ENCODE results near the gene CCNF. TPM values are rescaled to one million over a fixed set of nuclear protein-coding genes. Genes with fewer than 3 reads are reported as not detected.

The CCNF gene
- total RNA-seq (2021; fragmentation: NEBNext Ultra II Directional; extraction: Animal tissue kit (Norgen Biotek cat#: 25700)) (54.3 and 55.9 TPM in 2 replicates), polyA plus RNA-seq (2011; rRNA removed) (15.4 and 25.5 TPM in 2 replicates), polyA minus RNA-seq (2011; rRNA and poly(A)+ RNA removed) (41.3 and 59.4 TPM in 2 replicates)
- polyA plus RNA-seq (2011; cell fraction: cytosol; rRNA removed): 19.4 TPM
- 33.2 TPM for polyA plus RNA-seq (2011; cell fraction: nucleus; rRNA removed)
- polyA plus RNA-seq (2012, experiment 1 of 2): 28.0 to 37.5 TPM (median 33.7 TPM) in 4 replicates
- 38.2 TPM for polyA plus RNA-seq (2012, experiment 2 of 2)
- polyA plus RNA-seq (2013, experiment 1 of 2): 21.7 TPM
- polyA plus RNA-seq (2013, experiment 2 of 2): 21.4 TPM
- polyA minus RNA-seq (2011; cell fraction: cytosol; rRNA and poly(A)+ RNA removed): 33.2 TPM
- 36.2 TPM for polyA minus RNA-seq (2011; cell fraction: nucleus; rRNA and poly(A)+ RNA removed)
- long read RNA-seq, experiment 1, full-length matches to known transcripts: 4 of 21 reads
- long read RNA-seq, experiment 1, partial matches to known transcripts: 2 of 21 reads
- long read RNA-seq, experiment 1, other reads (novel, unspliced or antisense): 15 of 21 reads
- long read RNA-seq, experiment 2, full-length matches to known transcripts: 7 of 11 reads
- long read RNA-seq, experiment 2, partial matches to known transcripts: 2 of 11 reads
- long read RNA-seq, experiment 2, other reads (novel, unspliced or antisense): 2 of 11 reads

- Histone ChIP-seq H3K4me1 (replicated peaks in 1 of 4; ENCODE audit: control insufficient read depth in 3 of 4, insufficient read depth in 4 of 4, low read length in 3 of 4) (peaks cover 0 to 13% (median 6%) of the 10 kb centered on the region in 4 experiments; a peak in 5 of 7 replicates), H3K18ac (ENCODE audit: extremely low read depth, low read length) (peak within 1 kb of the TSS; percentile 96), H4K91ac (replicated peaks; ENCODE audit: insufficient read length, low read length) (peak within 1 kb of the TSS; percentile 95), H2BK12ac (ENCODE audit: low read depth, low read length) (peak within 1 kb of the TSS; percentile 80; the same call in 1 of the 2 replicates), H3K4ac (replicated peaks; ENCODE audit: insufficient read length, low read depth, low read length) (no peak within 1 kb of the TSS), H3K4me3 (ENCODE audit: extremely low read depth in 1 of 4, insufficient read depth in 2 of 4, low read depth in 3 of 4, low read length in 4 of 4) (peak within 1 kb of the TSS; percentile 75 to 99 (median 83)), H4K8ac (ENCODE audit: extremely low read depth, insufficient read depth, low read length) (peak within 1 kb of the TSS; percentile 91), H2BK5ac (ENCODE audit: low read depth, low read length) (peak within 1 kb of the TSS; percentile 78; the same call in 1 of the 2 replicates), H3K79me1 (ENCODE audit: low read depth, low read length) (0 out of 2 replicates have a peak, but pooled peaks cover 6% of the 10 kb centered on the region), H3K36me3 (ENCODE audit: control insufficient read depth in 2 of 4, insufficient read depth in 4 of 4, low read length in 3 of 4) (peaks cover 12 to 23% (median 19%) of the 10 kb centered on the region in 4 experiments), H4K20me1 (replicated peaks in 1 of 2; ENCODE audit: control insufficient read depth in 1 of 2, insufficient read depth in 2 of 2, low read length in 2 of 2) (peaks cover 8 to 11% of the 10 kb centered on the region in 2 experiments), H3K14ac (ENCODE audit: insufficient read length) (no peak within 1 kb of the TSS), H2BK120ac (replicated peaks; ENCODE audit: low read depth, low read length) (peak within 1 kb of the TSS; percentile 69), H3K23ac (ENCODE audit: insufficient read length) (no peak within 1 kb of the TSS), H3K27ac (ENCODE audit: low read depth, low read length) (peak within 1 kb of the TSS; percentile 43; the same call in 1 of the 2 replicates), H4K5ac (ENCODE audit: insufficient read length, low read depth, low read length) (peak within 1 kb of the TSS; percentile 76), H3K56ac (replicated peaks; ENCODE audit: insufficient read length, low read depth, low read length) (peak within 1 kb of the TSS; percentile 87), H3K4me2 (ENCODE audit: insufficient read depth in 1 of 2, low read depth in 2 of 2, low read length in 2 of 2) (peak within 1 kb of the TSS; percentile 51 to 98), H3K23me2 (ENCODE audit: low read depth, low read length) (peaks cover 12% of the 10 kb centered on the region; the same call in 1 of the 2 replicates), H2BK20ac (ENCODE audit: low read length) (no peak within 1 kb of the TSS), H3K27me3 (replicated peaks in 1 of 4; ENCODE audit: control insufficient read depth in 3 of 4, extremely low read depth in 1 of 4, insufficient read depth in 3 of 4, low read length in 3 of 4) (peaks cover 0 to 9% (median 2%) of the 10 kb centered on the region in 4 experiments; a peak in 2 of 7 replicates), H3K79me2 (ENCODE audit: control insufficient read depth in 1 of 2, insufficient read depth in 2 of 2, low read length in 2 of 2) (peaks cover 0 to 15% of the 10 kb centered on the region in 2 experiments; a peak in 2 of 4 replicates), H3K9me3 (ENCODE audit: insufficient read depth in 2 of 2, low read depth in 1 of 2, low read length in 1 of 2) (no peaks in the 10 kb centered on the region), H3K9ac (replicated peaks in 1 of 4; ENCODE audit: extremely low read depth in 1 of 4, low read depth in 3 of 4, low read length in 3 of 4) (peak within 1 kb of the TSS; percentile 59 to 87 (median 74)), H2AFZ (ENCODE audit: low read length) (peak within 1 kb of the TSS; percentile 85; the same call in 1 of the 2 replicates), H2AK5ac (ENCODE audit: low read depth, low read length) (no peak within 1 kb of the TSS), H2BK15ac (ENCODE audit: low read length) (peak within 1 kb of the TSS; percentile 61; the same call in 1 of the 2 replicates)
- CTCF ChIA-PET (ENCODE audit: partially characterized antibody): interaction anchor here (0.6 to 1.5 kb wide), 11 partner anchors 9 to 188 kb away, joined by 3 to 5 read pairs (median 3); partner anchors contain the start of gene ABCA3
- WGBS, 2 experiments (ENCODE audit: extremely low coverage in 1 of 2, insufficient coverage in 1 of 2, insufficient read length in 1 of 2, insufficient replicate concordance in 2 of 2, low coverage in 1 of 2, low lambda C conversion rate in 2 of 2, missing lambda C conversion rate in 1 of 2): 1% methylated on average over 33 of the region's 103 CpGs; no CpG with 5 or more reads in 1 of the 2 experiments
- DNase-seq (ENCODE audit: low read depth in 1 of 2, low spot score in 2 of 2) (peak; percentile 91 to 99), FAIRE-seq (no peak)
- POLR2A ChIA-PET (ENCODE audit: partially characterized antibody): interaction anchor here (0.9 to 2.2 kb wide), 12 partner anchors 9 to 178 kb away, joined by 3 to 9 read pairs (median 4); partner anchors contain the start of gene ECI1
- TF ChIP-seq TAF7 (optimal IDR thresholded peaks at IDR 0.05; ENCODE audit: borderline replicate concordance, low read depth, low read length): peak; percentile 38
- no peak for TF ChIP-seq SIRT6 (IDR thresholded peaks at IDR 0.05; ENCODE audit: low read length)
- 0 out of 4 replicates have a peak, but pooled peaks of 1 of the 3 experiments have one; percentile 2 for TF ChIP-seq CTCF (IDR thresholded peaks at IDR 0.05; ENCODE audit: control extremely low read depth in 1 of 3, insufficient read depth in 1 of 3, low read depth in 1 of 3, low read length in 3 of 3)
- peak; percentile 67 for TF ChIP-seq CHD2 (IDR thresholded peaks at IDR 0.05; ENCODE audit: low read length)
- peak; percentile 35; the same call in 1 of the 2 replicates for TF ChIP-seq SP2 (IDR thresholded peaks at IDR 0.05; ENCODE audit: low read length)
Observed at GRCh38 chr16:2429034-2429770, at the start of gene CCNF. CCNF (plus strand) TSS chr16:2429447; CDS start chr16:2429482, 35 bp downstream.
